PC-3 (cell line): ENCODE data around the gene PTMS. TPM values are rescaled to one million over a fixed set of nuclear protein-coding genes. Genes with fewer than 3 reads are reported as not detected.
"Not testable (repeated sequence)": the region's sequence is repeated elsewhere in the genome, so short reads cannot be mapped to it uniquely, and the experiment has no call there.

Experiments used
- ATAC-seq: fragments of 200-7000 bp; cut with Tn5 transposase; 2 replicates; pipeline ENCODE4 v1.9.1; 2020; ENCODE audit warnings: mild to moderate bottlenecking, moderate library complexity
- BruUV-seq: library from RNA; stranded (reverse); fragments of 400-500 nt; replicated peaks from 2 replicates; lab custom pipeline; 2021; lab: Mats Ljungman, UMichigan
- CTCF ChIA-PET: fragments of 300-600 bp; sonication (Branson Sonifier 250); formaldehyde crosslinking; loops from one replicate; lab custom pipeline; 2022; ENCODE audit warnings: antibody characterized with exemption; lab: Charles Lee
- POLR2A ChIA-PET: fragments of 300-600 bp; sonication (Branson Sonifier 250); formaldehyde crosslinking; loops from one replicate; lab custom pipeline; 2022; ENCODE audit warnings: antibody characterized with exemption; ENCODE audit not compliant: unreplicated experiment; lab: Charles Lee
- DNase-seq: peaks from one replicate; pipeline ENCODE4 v3.0.0-alpha.2; 2015
- H2AFZ ChIP-seq: fragments of 300-600 bp; sonication (generic); 2 replicates; pipeline ENCODE4 v1.6.0; 2016; ENCODE audit warnings: antibody characterized with exemption, low read length
- H3F3A ChIP-seq: fragments of 300-600 bp; sonication (generic); one replicate; pipeline ENCODE4 v1.6.0; 2017; ENCODE audit warnings: antibody characterized with exemption, low read length, control low read depth, mild to moderate bottlenecking; ENCODE audit not compliant: unreplicated experiment
- H3K27ac ChIP-seq: fragments of 300-600 bp; sonication (generic); 2 replicates; pipeline ENCODE4 v1.5.1; 2016; ENCODE audit warnings: mild to moderate bottlenecking, low read length
- H3K27me3 ChIP-seq: fragments of 300-600 bp; sonication (generic); 2 replicates; pipeline ENCODE4 v1.6.1; 2016; ENCODE audit warnings: low read length, mixed read lengths
- H3K36me3 ChIP-seq: fragments of 300-600 bp; sonication (generic); 2 replicates; pipeline ENCODE4 v1.6.1; 2016; ENCODE audit warnings: low read depth, mixed run types, low read length, mixed read lengths
- H3K4me1 ChIP-seq: fragments of 300-600 bp; sonication (generic); 2 replicates; pipeline ENCODE4 v1.5.1; 2016; ENCODE audit warnings: low read length; ENCODE audit not compliant: insufficient read depth
- H3K4me2 ChIP-seq: fragments of 300-600 bp; sonication (generic); 2 replicates; pipeline ENCODE4 v1.6.0; 2016; ENCODE audit warnings: low read length
- H3K4me3 ChIP-seq: fragments of 300-600 bp; sonication (generic); 2 replicates; pipeline ENCODE4 v1.5.1; 2016; ENCODE audit warnings: mild to moderate bottlenecking, low read length, mixed read lengths
- H3K79me2 ChIP-seq: fragments of 300-600 bp; sonication (generic); 2 replicates; pipeline ENCODE4 v1.6.1; 2017; ENCODE audit warnings: low read length, mixed read lengths
- H3K9ac ChIP-seq: fragments of 300-600 bp; sonication (generic); 2 replicates; pipeline ENCODE4 v1.6.0; 2016; ENCODE audit warnings: mild to moderate bottlenecking, low read length
- H3K9me2 ChIP-seq: fragments of 300-600 bp; sonication (generic); replicated peaks from 2 replicates; pipeline ENCODE4 v1.6.1; 2016; ENCODE audit warnings: mixed run types, low read length, mixed read lengths
- H3K9me3 ChIP-seq: fragments of 300-600 bp; sonication (generic); 2 replicates; pipeline ENCODE4 v1.6.1; 2016; ENCODE audit warnings: low read length, mixed read lengths
- H4K20me1 ChIP-seq: fragments of 300-600 bp; sonication (generic); 2 replicates; pipeline ENCODE4 v1.6.1; 2016; ENCODE audit warnings: low read length, mixed read lengths
- EZH2 ChIP-seq: fragments of 300-600 bp; sonication (generic); IDR thresholded peaks from one replicate; pipeline ENCODE4 v1.6.1; 2017; ENCODE audit warnings: antibody characterized with exemption, mild to moderate bottlenecking, low read length; ENCODE audit not compliant: unreplicated experiment
- EZH2phosphoT487 ChIP-seq: fragments of 300-600 bp; sonication (generic); IDR thresholded peaks from 2 replicates; pipeline ENCODE4 v1.6.1; 2018; ENCODE audit warnings: mild to moderate bottlenecking, antibody characterized with exemption, low read length, borderline replicate concordance
- intact Hi-C: fragments of 100-400 bp; cut with micrococcal nuclease; formaldehyde crosslinking; loops from 2 replicates; pipeline ENCODE4 v1.9.0; 2023
- total RNA-seq: library from RNA; depleted of rRNA; stranded (reverse); fragments of >200 nt; gene quantifications from 2 replicates; pipeline ENCODE4 v1.2.3, GENCODE V29; 2014
- TF ChIP-seq, protein P1 (sequence below): fragments of 300-600 bp; sonication (generic); conservative IDR thresholded peaks from 2 replicates; pipeline ENCODE4 v1.5.1; 2017; ENCODE audit warnings: antibody characterized with exemption, low read depth, mild to moderate bottlenecking, low read length

The PTMS gene
- total RNA-seq, 1 experiment from 2014 or later, result 46.4 TPM

DNA sequence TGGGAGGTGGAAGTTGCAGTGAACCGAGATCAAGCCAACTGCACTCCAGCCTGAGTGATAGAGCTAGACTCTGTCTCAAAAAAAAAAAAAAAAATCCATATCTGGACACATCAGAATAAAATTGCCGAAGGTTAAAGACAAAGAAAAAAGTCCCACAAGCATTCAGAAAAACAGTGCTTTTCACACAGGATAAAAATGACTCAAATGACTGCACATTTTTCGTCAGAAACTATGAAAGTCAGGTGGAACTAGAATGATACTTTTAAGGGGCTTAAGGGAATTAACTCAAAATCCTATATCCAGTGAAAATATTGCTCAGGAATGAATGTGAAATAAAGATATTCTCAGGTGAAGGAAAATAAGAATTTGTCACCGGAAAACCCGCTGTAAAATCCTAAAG lies 29.4 kb upstream of the PTMS start:
- Histone ChIP-seq H3K36me3 (no peaks in the 10 kb centered on the region), H3K4me3 (no peak overlapping the region), H3K9me2 (no peaks in the 10 kb centered on the region), H3K4me2 (no peak overlapping the region), H3K4me1 (peaks cover 5% of the 10 kb centered on the region), H3K9me3 (no peaks in the 10 kb centered on the region), H2AFZ (no peak overlapping the region), H3K27me3 (no peaks in the 10 kb centered on the region), H3F3A (no peaks in the 10 kb centered on the region), H3K27ac (no peak overlapping the region), H3K79me2 (no peaks in the 10 kb centered on the region), H3K9ac (no peak overlapping the region), H4K20me1 (no peaks in the 10 kb centered on the region)
- intact Hi-C loops, result no loop called here
- CTCF ChIA-PET, result no interaction called here
- no TSS peak for BruUV-seq
- TF ChIP-seq, protein P1, sequence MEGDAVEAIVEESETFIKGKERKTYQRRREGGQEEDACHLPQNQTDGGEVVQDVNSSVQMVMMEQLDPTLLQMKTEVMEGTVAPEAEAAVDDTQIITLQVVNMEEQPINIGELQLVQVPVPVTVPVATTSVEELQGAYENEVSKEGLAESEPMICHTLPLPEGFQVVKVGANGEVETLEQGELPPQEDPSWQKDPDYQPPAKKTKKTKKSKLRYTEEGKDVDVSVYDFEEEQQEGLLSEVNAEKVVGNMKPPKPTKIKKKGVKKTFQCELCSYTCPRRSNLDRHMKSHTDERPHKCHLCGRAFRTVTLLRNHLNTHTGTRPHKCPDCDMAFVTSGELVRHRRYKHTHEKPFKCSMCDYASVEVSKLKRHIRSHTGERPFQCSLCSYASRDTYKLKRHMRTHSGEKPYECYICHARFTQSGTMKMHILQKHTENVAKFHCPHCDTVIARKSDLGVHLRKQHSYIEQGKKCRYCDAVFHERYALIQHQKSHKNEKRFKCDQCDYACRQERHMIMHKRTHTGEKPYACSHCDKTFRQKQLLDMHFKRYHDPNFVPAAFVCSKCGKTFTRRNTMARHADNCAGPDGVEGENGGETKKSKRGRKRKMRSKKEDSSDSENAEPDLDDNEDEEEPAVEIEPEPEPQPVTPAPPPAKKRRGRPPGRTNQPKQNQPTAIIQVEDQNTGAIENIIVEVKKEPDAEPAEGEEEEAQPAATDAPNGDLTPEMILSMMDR, result no peak
- TF ChIP-seq EZH2phosphoT487, result no peak
- TF ChIP-seq EZH2, result no peak
- ATAC-seq (no peak), DNase-seq (no peak)
- POLR2A ChIA-PET, result no interaction called here

DNA sequence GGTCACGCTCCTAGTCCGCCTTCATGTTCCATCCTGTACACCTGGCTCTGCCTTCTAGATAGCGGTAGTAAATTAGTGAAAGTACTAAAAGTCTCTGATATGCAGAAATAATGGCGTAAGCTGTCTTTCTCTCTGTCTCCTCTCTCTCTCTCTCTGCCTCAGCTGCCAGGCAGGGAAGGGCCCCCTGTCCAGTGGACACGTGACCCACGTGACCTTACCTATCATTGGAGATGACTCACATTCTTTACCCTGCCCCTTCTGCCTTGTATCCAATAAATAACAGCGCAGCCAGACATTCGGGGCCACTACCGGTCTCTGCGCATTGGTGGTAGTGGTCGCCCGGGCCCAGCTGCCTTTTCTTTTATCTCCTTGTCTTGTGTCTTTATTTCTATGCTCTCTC lies 24.1 kb upstream of the PTMS start:
- H3F3A ChIP-seq, H2AFZ ChIP-seq, H3K4me3 ChIP-seq, H3K36me3 ChIP-seq, intact Hi-C loops, DNase-seq, H3K4me2 ChIP-seq, BruUV-seq, H4K20me1 ChIP-seq, H3K4me1 ChIP-seq, H3K27ac ChIP-seq, ATAC-seq, H3K27me3 ChIP-seq, H3K9ac ChIP-seq, POLR2A ChIA-PET, H3K9me3 ChIP-seq, H3K79me2 ChIP-seq, H3K9me2 ChIP-seq: not testable (repeated sequence)
- CTCF ChIA-PET, result interaction anchor here (1.1 kb wide), 1 partner anchor 10 kb away, joined by 4 read pairs; no protein-coding TSS in a partner anchor

DNA sequence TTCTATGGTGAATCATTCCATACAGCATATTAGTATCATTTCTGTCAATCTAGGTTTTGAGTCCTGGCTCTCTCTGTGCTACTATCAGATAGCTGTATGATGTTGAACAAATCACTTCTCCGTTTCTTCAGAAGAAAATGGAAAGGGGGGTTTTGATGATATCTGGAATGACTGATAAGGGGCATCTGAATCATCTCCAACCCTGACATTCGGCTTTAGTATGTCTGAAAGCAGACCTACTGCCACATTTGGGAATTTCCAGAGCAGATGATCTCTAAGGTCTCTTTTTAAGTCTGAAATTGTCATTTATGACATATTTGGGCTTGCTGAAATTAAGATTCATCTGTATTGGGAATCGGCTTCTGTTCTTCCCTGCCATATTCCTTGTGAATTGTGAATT lies 23.3 kb upstream of the PTMS start:
- intact Hi-C loops, result no loop called here
- CTCF ChIA-PET, result interaction anchor here (0.6 to 1.1 kb wide), 2 partner anchors 9 to 23 kb away, joined by 3 to 4 read pairs; partner anchors contain the start of gene PTMS

DNA sequence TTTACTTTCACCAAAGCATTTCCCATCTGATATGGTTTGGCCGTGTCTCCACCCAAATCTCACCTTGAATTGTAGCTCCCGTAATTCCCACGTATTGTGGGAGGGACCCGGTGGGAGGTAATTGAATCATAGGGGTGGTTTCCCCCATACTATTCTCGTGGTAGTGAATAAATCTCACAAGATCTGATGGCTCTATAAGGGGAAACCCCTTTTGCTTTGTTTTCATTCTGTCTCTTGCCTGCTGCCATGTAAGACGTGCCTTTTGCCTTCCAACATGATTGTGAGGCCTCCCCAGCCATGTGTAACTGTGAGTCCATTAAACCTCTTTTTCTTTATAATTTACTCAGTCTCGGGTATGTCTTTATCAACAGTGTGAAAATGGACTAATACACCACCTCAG lies 22.9 kb upstream of the PTMS start:
- not testable (repeated sequence) for BruUV-seq

More for the DNA sequence above, 23.3 kb upstream of the PTMS start:
- Histone ChIP-seq H3K27ac (no peak overlapping the region), H3K4me2 (no peak overlapping the region), H4K20me1 (no peaks in the 10 kb centered on the region), H3K9me2 (no peaks in the 10 kb centered on the region), H3K4me1 (no peaks in the 10 kb centered on the region), H3K79me2 (no peaks in the 10 kb centered on the region), H3F3A (no peaks in the 10 kb centered on the region), H3K27me3 (no peaks in the 10 kb centered on the region), H3K9ac (no peak overlapping the region), H3K36me3 (no peaks in the 10 kb centered on the region; the same call in 1 of the 2 replicates), H2AFZ (no peak overlapping the region), H3K4me3 (no peak overlapping the region), H3K9me3 (no peaks in the 10 kb centered on the region)
- ATAC-seq (no peak), DNase-seq (no peak)
- TF ChIP-seq, protein P1, result no peak
- TF ChIP-seq EZH2 (no peak), EZH2phosphoT487 (no peak)
- POLR2A ChIA-PET, result no interaction called here
- no TSS peak for BruUV-seq

More for the DNA sequence above, 22.9 kb upstream of the PTMS start:
- H3K36me3 ChIP-seq, H3K9ac ChIP-seq, intact Hi-C loops, H3K4me3 ChIP-seq, H3K9me3 ChIP-seq, DNase-seq, H3K4me1 ChIP-seq, POLR2A ChIA-PET, H3K4me2 ChIP-seq, H3K27ac ChIP-seq, H2AFZ ChIP-seq, H4K20me1 ChIP-seq, ATAC-seq, H3F3A ChIP-seq, H3K27me3 ChIP-seq, H3K9me2 ChIP-seq, H3K79me2 ChIP-seq: not testable (repeated sequence)
- CTCF ChIA-PET, result interaction anchor here (0.6 to 1.1 kb wide), 2 partner anchors 9 to 23 kb away, joined by 3 to 4 read pairs; partner anchors contain the start of gene PTMS
